ENCODE results near the gene ATG14. TPM values are rescaled to one million over a fixed set of nuclear protein-coding genes. Genes with fewer than 3 reads are reported as not detected.
A peak's percentile ranks its signal among the peaks of the same experiment; 100 is the strongest.

ATG14 gene
- polyA plus RNA-seq, 3 donors: 1.8 to 6.8 (median 3.3) TPM

GRCh38 chr14:55410876-55411275 is 754 bp downstream of the ATG14 start:
- no peak for TF ChIP-seq CTCF (IDR thresholded peaks at IDR 0.05)
- H3K27me3 ChIP-seq (ENCODE audit: control insufficient read depth in 2 of 2, insufficient read depth in 2 of 2, low read length in 2 of 2): peaks cover 0 to 2% of the 10 kb centered on the region in 2 donors
- H3K36me3 ChIP-seq (replicated peaks in 1 of 2; ENCODE audit: control insufficient read depth in 1 of 2, insufficient read depth in 2 of 2, low read length in 2 of 2): no peaks in the 10 kb centered on the region
- Mint-ChIP-seq H3K27me3 (ENCODE audit: low read depth in 3 of 3) (peaks cover 2 to 5% (median 3%) of the 10 kb centered on the region in 3 donors), H3K36me3 (peaks cover 0 to 18% of the 10 kb centered on the region in 2 donors), H3K9me3 (no peaks in the 10 kb centered on the region), H3K4me1 (peaks cover 30% of the 10 kb centered on the region), H3K4me3 (peak overlapping the region; percentile 92 to 94), H3K27ac (peak overlapping the region in 6 of 7 donors; percentile 80 to 92 (median 86))
- H3K27ac ChIP-seq (ENCODE audit: low read depth in 1 of 2, low read length in 2 of 2): peak overlapping the region in 1 of 2 donors; percentile 88
- H3K4me2 ChIP-seq (replicated peaks; ENCODE audit: extremely low read depth, low read length, poor library complexity, severe bottlenecking): peak overlapping the region; percentile 91
- DNase-seq: no peak
- peaks cover 17 to 20% of the 10 kb centered on the region in 2 donors for H3K4me1 ChIP-seq (ENCODE audit: control insufficient read depth in 1 of 2, insufficient read depth in 2 of 2, low read length in 2 of 2)
- intact Hi-C loops (cut with micrococcal nuclease): no loop called here
- peak overlapping the region; percentile 98 for H3K9ac ChIP-seq (ENCODE audit: insufficient read depth, low read length, poor library complexity, severe bottlenecking)
- no CpG with 5 or more reads among the region's 4 CpGs for WGBS (ENCODE audit: insufficient coverage)
- peaks cover 57% of the 10 kb centered on the region for H3K79me2 ChIP-seq (ENCODE audit: insufficient read depth, low read length)
- H3K4me3 ChIP-seq (replicated peaks in 1 of 3; ENCODE audit: low read depth in 2 of 3, low read length in 3 of 3): peak overlapping the region; percentile 73 to 96 (median 90)
- H3K9me3 ChIP-seq (replicated peaks in 1 of 2; ENCODE audit: control insufficient read depth in 1 of 2, insufficient read depth in 1 of 2, low read length in 2 of 2): no peaks in the 10 kb centered on the region
- H2AFZ ChIP-seq (ENCODE audit: insufficient read depth, low read depth, low read length, poor library complexity, severe bottlenecking): peak overlapping the region; percentile 98
- peaks cover 29% of the 10 kb centered on the region for H4K20me1 ChIP-seq (ENCODE audit: insufficient read depth, low read length)

DNA sequence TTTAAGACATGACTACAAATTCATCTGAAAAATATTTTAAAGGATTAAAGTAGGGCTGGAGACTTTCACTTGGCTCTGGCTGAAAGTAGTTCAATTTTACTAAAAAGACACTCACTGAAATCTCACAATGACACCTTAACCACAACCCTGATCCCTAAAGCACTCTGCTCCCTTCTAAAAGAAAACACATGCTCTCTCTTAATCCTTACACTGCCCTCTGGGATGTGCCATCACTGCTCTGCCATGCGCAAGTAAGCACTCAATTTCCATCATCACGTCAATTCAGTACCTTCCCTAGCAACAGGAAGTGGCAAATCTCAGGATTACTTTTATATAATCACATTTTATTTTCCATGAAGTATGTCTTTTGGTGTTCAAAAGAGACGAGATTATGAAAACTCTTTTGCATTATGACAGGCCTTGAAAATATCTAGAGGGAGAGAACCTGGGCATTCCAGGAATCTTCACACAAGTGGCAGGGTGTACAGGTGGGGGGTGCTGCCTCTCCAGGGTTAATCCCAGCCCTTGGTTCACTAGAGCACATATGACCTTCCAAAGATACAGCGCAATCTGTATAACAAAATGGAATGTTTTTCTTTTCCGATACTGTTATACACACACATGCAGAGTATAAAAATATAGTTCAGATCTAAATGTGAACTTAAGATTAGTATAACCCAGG is 7.3 kb downstream of the ATG14 start:
- H3K9me3 ChIP-seq (replicated peaks in 1 of 2; ENCODE audit: control insufficient read depth in 1 of 2, insufficient read depth in 1 of 2, low read length in 2 of 2): no peaks in the 10 kb centered on the region
- H2AFZ ChIP-seq (ENCODE audit: insufficient read depth, low read depth, low read length, poor library complexity, severe bottlenecking): no peak overlapping the region
- H3K4me1 Mint-ChIP-seq: peaks cover 18% of the 10 kb centered on the region
- H3K4me1 ChIP-seq (ENCODE audit: control insufficient read depth in 1 of 2, insufficient read depth in 2 of 2, low read length in 2 of 2): no peaks in the 10 kb centered on the region
- no peak overlapping the region for H3K4me2 ChIP-seq (replicated peaks; ENCODE audit: extremely low read depth, low read length, poor library complexity, severe bottlenecking)
- peaks cover 78% of the 10 kb centered on the region for H3K79me2 ChIP-seq (ENCODE audit: insufficient read depth, low read length)
- TF ChIP-seq CTCF (IDR thresholded peaks at IDR 0.05): no peak
- intact Hi-C loops (cut with micrococcal nuclease): loop anchor here in 1 of 2 donors (10.0 kb wide), 1 partner anchor 130 kb away; the partner anchor contains the start of gene FBXO34
- no peaks in the 10 kb centered on the region for H3K36me3 ChIP-seq (replicated peaks in 1 of 2; ENCODE audit: control insufficient read depth in 1 of 2, insufficient read depth in 2 of 2, low read length in 2 of 2)
- H4K20me1 ChIP-seq (ENCODE audit: insufficient read depth, low read length): peaks cover 61% of the 10 kb centered on the region
- H3K27me3 ChIP-seq (ENCODE audit: control insufficient read depth in 2 of 2, insufficient read depth in 2 of 2, low read length in 2 of 2): no peaks in the 10 kb centered on the region
- no peak for DNase-seq
- no peaks in the 10 kb centered on the region for H3K27me3 Mint-ChIP-seq (ENCODE audit: low read depth in 3 of 3)
- H3K9ac ChIP-seq (ENCODE audit: insufficient read depth, low read length, poor library complexity, severe bottlenecking): no peak overlapping the region
- peaks cover 0 to 23% of the 10 kb centered on the region in 2 donors for H3K36me3 Mint-ChIP-seq
- no peak overlapping the region for H3K4me3 ChIP-seq (replicated peaks in 1 of 3; ENCODE audit: low read depth in 2 of 3, low read length in 3 of 3)
- H3K4me3 Mint-ChIP-seq: no peak overlapping the region
- no CpG with 5 or more reads among the region's 5 CpGs for WGBS (ENCODE audit: insufficient coverage)
- H3K27ac ChIP-seq (ENCODE audit: low read depth in 1 of 2, low read length in 2 of 2): no peak overlapping the region
- H3K9me3 Mint-ChIP-seq: no peaks in the 10 kb centered on the region
- H3K27ac Mint-ChIP-seq: peak overlapping the region in 1 of 7 donors; percentile 54

Data from CD14-positive monocyte (primary cell).